Measurements from ENCODE around the gene AQP2.

GRCh38 chr12:49953961-49954846 is 3.7 kb downstream of the AQP2 start:
- TF ChIP-seq CTCF (IDR thresholded peaks at IDR 0.05) (no peak), POLR2AphosphoS5 (IDR thresholded peaks at IDR 0.05; ENCODE audit: insufficient read depth in 1 of 2, low read depth in 1 of 2) (no peak), POLR2A (IDR thresholded peaks at IDR 0.05) (no peak)
